Lower leg skin (tissue), 4 donors: ENCODE results near the gene ZNF316. TPM values are rescaled to one million over a fixed set of nuclear protein-coding genes. Genes with fewer than 3 reads are reported as not detected.

Experiments
- total RNA-seq, 4 donors: library from RNA; depleted of rRNA; stranded (reverse); fragments of >200 nt; gene quantifications; one replicate each; pipeline ENCODE4 v1.1.0, GENCODE V29; 2016

ZNF316 gene
- total RNA-seq, 4 donors from 2014 or later = 30.6 to 63.6 (median 35.6) TPM

Other genes with a start within 250 kb of the ZNF316 start
- 10 to 100 TPM; 26.1 to 35.9 (median 27.5) TPM for gene DAGLB, start 189.4 kb upstream of the ZNF316 start, total RNA-seq
- gene KDELR2, start 153.2 kb upstream of the ZNF316 start, total RNA-seq = 10 to 100 TPM; 44.8 to 64.3 (median 57.5) TPM
- 1 to 10 TPM in 1 of 4 donors, under 1 TPM in 3; 0.49 to 2.2 (median 0.64) TPM for gene GRID2IP, start 85.9 kb upstream of the ZNF316 start, total RNA-seq
- gene ZDHHC4, start 59.9 kb upstream of the ZNF316 start, total RNA-seq = 10 to 100 TPM; 18.4 to 30.7 (median 23.3) TPM
- 10 to 100 TPM; 21.3 to 34.5 (median 29.7) TPM for gene INTS15, start 47.3 kb upstream of the ZNF316 start, total RNA-seq
- gene ZNF853, start 21.7 kb upstream of the ZNF316 start, total RNA-seq = 1 to 10 TPM; 4.6 to 7.7 (median 5.9) TPM
- gene ZNF12, start 69.6 kb downstream of the ZNF316 start, total RNA-seq = 10 to 100 TPM; 19.7 to 40.8 (median 23.8) TPM
- gene RSPH10B2, start 116.8 kb downstream of the ZNF316 start, total RNA-seq = 1 to 10 TPM in 1 of 4 donors, not detected in 3; 1.3 TPM
- 10 to 100 TPM; 20.0 to 84.7 (median 27.3) TPM for gene CCZ1B, start 189.0 kb downstream of the ZNF316 start, total RNA-seq